Colonic mucosa (tissue), 4 donors: ENCODE measurements around the gene RAB7A. TPM values are rescaled to one million over a fixed set of nuclear protein-coding genes. Genes with fewer than 3 reads are reported as not detected.

Experiments used
- DNase-seq: peaks from one replicate; pipeline ENCODE4 v3.0.0-alpha.2; 2020
- H3K27ac ChIP-seq: fragments of 200-600 bp; one replicate; pipeline ENCODE4 v1.8.0; 2021
- H3K27me3 ChIP-seq: fragments of 200-600 bp; one replicate; pipeline ENCODE4 v1.8.0; 2021
- H3K36me3 ChIP-seq: fragments of 200-600 bp; one replicate; pipeline ENCODE4 v1.8.0; 2021
- H3K4me1 ChIP-seq: fragments of 200-600 bp; one replicate; pipeline ENCODE4 v1.8.0; 2021; ENCODE audit warnings: mild to moderate bottlenecking
- H3K4me3 ChIP-seq: fragments of 200-600 bp; one replicate; pipeline ENCODE4 v1.8.0; 2021
- H3K9ac ChIP-seq, 2 donors: one replicate each; pipeline ENCODE4 v1.7.0; 2013; ENCODE audit warnings: control low read depth in 2 of 2, low read depth in 2 of 2, low read length in 2 of 2
- H3K9me3 ChIP-seq: fragments of 200-600 bp; one replicate; pipeline ENCODE4 v1.8.0; 2021
- intact Hi-C: fragments of 100-400 bp; cut with DNase I; formaldehyde crosslinking; loops from one replicate; pipeline ENCODE4 v1.14.1; 2022
- total RNA-seq, 2 donors: library from RNA; stranded (reverse); fragmentation: NEBNext Ultra II Directional in 1 of 2; extraction: Animal tissue kit (Norgen Biotek cat#: 25700) in 1 of 2; gene quantifications; one replicate each; pipeline ENCODE4 v1.2.1, GENCODE V29; 2021
- TF ChIP-seq, protein P1 (sequence below): fragments of 200-600 bp; IDR thresholded peaks from one replicate; pipeline ENCODE4 v1.8.0; 2022; ENCODE audit warnings: antibody characterized with exemption, mild to moderate bottlenecking
- donor health status: healthy.
- donor health status: DM: no; HTN: no; CAD: no.
- donor health status: DM: no; HTN: no; CAD: no.

RAB7A gene
- total RNA-seq, 2 donors from 2014 or later: 221 to 272 TPM

GRCh38 chr3:128780101-128780837, 54.3 kb downstream of the RAB7A start:
- Histone ChIP-seq H3K4me1 (peaks cover 22% of the 10 kb centered on the region), H3K9me3 (no peaks in the 10 kb centered on the region), H3K36me3 (no peaks in the 10 kb centered on the region), H3K4me3 (no peak overlapping the region), H3K27me3 (no peaks in the 10 kb centered on the region), H3K27ac (no peak overlapping the region), H3K9ac (no peak overlapping the region)
- no peak for DNase-seq
- intact Hi-C loops: loop anchor here (10.0 kb wide), 1 partner anchor 45 kb away; no protein-coding TSS in a partner anchor
- TF ChIP-seq, protein P1, sequence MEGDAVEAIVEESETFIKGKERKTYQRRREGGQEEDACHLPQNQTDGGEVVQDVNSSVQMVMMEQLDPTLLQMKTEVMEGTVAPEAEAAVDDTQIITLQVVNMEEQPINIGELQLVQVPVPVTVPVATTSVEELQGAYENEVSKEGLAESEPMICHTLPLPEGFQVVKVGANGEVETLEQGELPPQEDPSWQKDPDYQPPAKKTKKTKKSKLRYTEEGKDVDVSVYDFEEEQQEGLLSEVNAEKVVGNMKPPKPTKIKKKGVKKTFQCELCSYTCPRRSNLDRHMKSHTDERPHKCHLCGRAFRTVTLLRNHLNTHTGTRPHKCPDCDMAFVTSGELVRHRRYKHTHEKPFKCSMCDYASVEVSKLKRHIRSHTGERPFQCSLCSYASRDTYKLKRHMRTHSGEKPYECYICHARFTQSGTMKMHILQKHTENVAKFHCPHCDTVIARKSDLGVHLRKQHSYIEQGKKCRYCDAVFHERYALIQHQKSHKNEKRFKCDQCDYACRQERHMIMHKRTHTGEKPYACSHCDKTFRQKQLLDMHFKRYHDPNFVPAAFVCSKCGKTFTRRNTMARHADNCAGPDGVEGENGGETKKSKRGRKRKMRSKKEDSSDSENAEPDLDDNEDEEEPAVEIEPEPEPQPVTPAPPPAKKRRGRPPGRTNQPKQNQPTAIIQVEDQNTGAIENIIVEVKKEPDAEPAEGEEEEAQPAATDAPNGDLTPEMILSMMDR: no peak

- H3K27me3 ChIP-seq: no peaks in the 10 kb centered on the region
- peaks cover 22% of the 10 kb centered on the region for H3K4me1 ChIP-seq
- intact Hi-C loops: loop anchor here (10.0 kb wide), 1 partner anchor 46 kb away; no protein-coding TSS in a partner anchor
- no peaks in the 10 kb centered on the region for H3K9me3 ChIP-seq
- H3K4me3 ChIP-seq: no peak overlapping the region
- no peak overlapping the region for H3K27ac ChIP-seq
- no peaks in the 10 kb centered on the region for H3K36me3 ChIP-seq
- no peak overlapping the region for H3K9ac ChIP-seq
- TF ChIP-seq, protein P1: no peak
- no peak for DNase-seq
Observed at GRCh38 chr3:128781164-128781563, 55.2 kb downstream of the RAB7A start.

GRCh38 chr3:128782282-128783146, 56.5 kb downstream of the RAB7A start:
- no peaks in the 10 kb centered on the region for H3K27me3 ChIP-seq
- H3K9ac ChIP-seq: no peak overlapping the region
- no peaks in the 10 kb centered on the region for H3K36me3 ChIP-seq
- intact Hi-C loops: loop anchor here (10.0 kb wide), 1 partner anchor 48 kb away; no protein-coding TSS in a partner anchor
- peaks cover 22% of the 10 kb centered on the region for H3K4me1 ChIP-seq
- TF ChIP-seq, protein P1: no peak
- peak overlapping the region; percentile 51 for H3K27ac ChIP-seq
- no peaks in the 10 kb centered on the region for H3K9me3 ChIP-seq
- H3K4me3 ChIP-seq: no peak overlapping the region
- no peak for DNase-seq

DNA sequence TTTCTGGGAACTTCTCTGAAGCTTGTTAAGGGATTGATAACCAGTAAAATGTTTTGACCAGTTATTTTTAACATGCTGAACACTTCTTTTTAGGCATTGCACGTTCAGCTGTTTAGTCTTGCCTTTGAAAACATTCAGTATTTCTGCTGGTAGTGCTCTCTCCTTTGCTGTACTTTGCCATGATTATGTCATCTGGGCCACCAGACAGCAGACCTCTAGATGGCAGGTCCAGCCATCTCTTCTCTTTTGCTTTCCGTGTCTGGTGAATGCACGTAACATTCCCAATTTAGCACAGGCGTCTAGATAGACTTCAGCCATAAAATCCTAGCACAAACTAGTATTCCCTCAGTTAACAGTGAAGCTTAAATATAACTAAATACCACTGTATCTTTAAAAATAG, 57.8 kb downstream of the RAB7A start:
- TF ChIP-seq, protein P1: no peak
- no peaks in the 10 kb centered on the region for H3K36me3 ChIP-seq
- H3K9ac ChIP-seq: no peak overlapping the region
- no peaks in the 10 kb centered on the region for H3K27me3 ChIP-seq
- H3K9me3 ChIP-seq: no peaks in the 10 kb centered on the region
- H3K4me3 ChIP-seq: no peak overlapping the region
- DNase-seq: no peak
- no peak overlapping the region for H3K27ac ChIP-seq
- intact Hi-C loops: loop anchor here (10.0 kb wide), 1 partner anchor 49 kb away; no protein-coding TSS in a partner anchor
- peaks cover 22% of the 10 kb centered on the region for H3K4me1 ChIP-seq

GRCh38 chr3:128784232-128784631, 58.2 kb downstream of the RAB7A start:
- Histone ChIP-seq H3K4me1 (peaks cover 22% of the 10 kb centered on the region), H3K27ac (no peak overlapping the region), H3K4me3 (no peak overlapping the region), H3K9me3 (no peaks in the 10 kb centered on the region), H3K9ac (no peak overlapping the region), H3K36me3 (no peaks in the 10 kb centered on the region), H3K27me3 (no peaks in the 10 kb centered on the region)
- no peak for DNase-seq
- TF ChIP-seq, protein P1: no peak
- intact Hi-C loops: loop anchor here (10.0 kb wide), 1 partner anchor 49 kb away; no protein-coding TSS in a partner anchor
